Smooth muscle cell (in vitro differentiated cells): ENCODE measurements around the gene ADRA2B. TPM values are rescaled to one million over a fixed set of nuclear protein-coding genes. Genes with fewer than 3 reads are reported as not detected.

Source experiments
- DNase-seq: peaks from one replicate; lab custom pipeline; 2025; ENCODE audit not compliant: unreplicated experiment; lab: John Stamatoyannopoulos, UW
- H2AFZ ChIP-seq: fragments of 200-600 bp; sonication (generic); 2 replicates; pipeline ENCODE4 v1.6.0; 2016; ENCODE audit warnings: antibody characterized with exemption, low read depth, mild to moderate bottlenecking
- H3F3A ChIP-seq: fragments of 200-600 bp; sonication (generic); 2 replicates; pipeline ENCODE4 v1.6.0; 2017; ENCODE audit warnings: antibody characterized with exemption, low read depth
- H3K27ac ChIP-seq: fragments of 200-600 bp; sonication (generic); 2 replicates; pipeline ENCODE4 v1.5.1; 2016; ENCODE audit warnings: low read depth, mild to moderate bottlenecking
- H3K27me3 ChIP-seq: fragments of 200-600 bp; sonication (generic); 2 replicates; pipeline ENCODE4 v1.6.1; 2016; ENCODE audit warnings: low read depth, mild to moderate bottlenecking
- H3K36me3 ChIP-seq: fragments of 200-600 bp; sonication (generic); 2 replicates; pipeline ENCODE4 v1.5.1; 2016; ENCODE audit warnings: low read depth
- H3K4me1 ChIP-seq: fragments of 200-600 bp; sonication (generic); 2 replicates; pipeline ENCODE4 v1.5.1; 2016; ENCODE audit warnings: low read depth
- H3K4me2 ChIP-seq: fragments of 200-600 bp; sonication (generic); 2 replicates; pipeline ENCODE4 v1.6.0; 2016; ENCODE audit warnings: mild to moderate bottlenecking
- H3K4me3 ChIP-seq: fragments of 200-600 bp; sonication (generic); 2 replicates; pipeline ENCODE4 v1.5.1; 2016; ENCODE audit warnings: mild to moderate bottlenecking
- H3K79me2 ChIP-seq: fragments of 200-600 bp; sonication (generic); 2 replicates; pipeline ENCODE4 v1.6.0; 2016; ENCODE audit warnings: low read depth, mild to moderate bottlenecking
- H3K9ac ChIP-seq: fragments of 200-600 bp; sonication (generic); 2 replicates; pipeline ENCODE4 v1.6.0; 2016; ENCODE audit warnings: low read depth
- H3K9me3 ChIP-seq: fragments of 200-600 bp; sonication (generic); replicated peaks from 2 replicates; pipeline ENCODE4 v1.5.1; 2016; ENCODE audit warnings: low read depth
- H4K20me1 ChIP-seq: fragments of 200-600 bp; sonication (generic); 2 replicates; pipeline ENCODE4 v1.6.0; 2016; ENCODE audit warnings: low read depth
- WGBS: methylation state at CpG from one replicate; pipeline ENCODE4 v1.1.7; 2016; ENCODE audit warnings: low lambda C conversion rate; 5-methylcytosine and 5-hydroxymethylcytosine counted together
- polyA plus RNA-seq: library from polyadenylated mRNA; unstranded; fragments of >200 nt; fragmentation: Nextera tagmentation; extraction: Ambion mirVana; gene quantifications from 2 replicates; pipeline ENCODE4 v1.2.1, GENCODE V29; 2016
- total RNA-seq: library from RNA; depleted of rRNA; stranded (reverse); fragments of >200 nt; gene quantifications from 2 replicates; pipeline ENCODE4 v1.2.3, GENCODE V29; 2014
- TF ChIP-seq, protein P1 (sequence below): fragments of 200-600 bp; sonication (generic); IDR thresholded peaks from 2 replicates; pipeline ENCODE4 v1.5.1; 2017; ENCODE audit warnings: borderline replicate concordance, mild to moderate bottlenecking, antibody characterized with exemption; ENCODE audit not compliant: insufficient read depth, poor library complexity, severe bottlenecking

The ADRA2B gene
- total and polyA plus RNA-seq, 2 experiments from 2014 or later, result 0.06 to 1.2 TPM

DNA sequence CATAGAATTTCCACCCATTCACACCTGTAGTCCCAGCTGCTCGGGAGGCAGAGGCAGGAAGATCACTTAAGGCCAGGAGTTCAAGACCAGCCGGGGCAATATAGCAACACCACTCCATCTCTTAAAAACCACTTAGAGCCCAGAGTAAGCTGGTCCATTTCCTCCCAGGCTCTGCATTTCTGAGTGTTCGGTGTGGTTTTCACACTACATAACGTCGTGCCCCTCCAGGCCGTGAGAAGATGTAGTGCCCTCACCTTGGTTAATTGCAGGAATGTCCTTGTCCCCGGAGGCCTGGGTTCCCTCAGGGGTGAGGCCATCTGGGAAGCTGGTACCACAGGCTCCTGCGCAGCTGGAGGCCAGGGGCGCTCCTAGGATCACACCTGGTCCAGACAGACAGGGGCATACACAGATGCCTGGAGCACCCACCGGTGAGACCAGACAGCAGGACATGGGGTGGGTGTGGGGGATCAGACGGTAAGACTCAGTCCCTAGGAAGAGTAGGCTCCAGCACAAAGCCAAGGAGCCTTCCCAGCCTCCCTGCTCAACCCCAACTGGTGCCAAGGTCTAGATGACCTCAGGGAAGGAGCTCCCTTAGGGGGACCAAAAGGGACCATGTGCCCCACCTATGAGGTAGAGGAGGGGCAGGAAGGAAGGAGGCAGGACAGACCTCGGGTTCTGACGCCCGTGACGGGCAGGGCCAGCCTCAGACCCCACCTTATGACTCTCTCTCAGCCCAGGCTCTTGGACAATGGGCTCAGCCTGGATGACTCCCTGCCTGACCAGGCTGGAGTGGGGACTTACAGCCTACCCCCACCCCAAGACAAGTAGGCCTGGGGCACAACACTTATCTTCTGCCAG lies 21.2 kb upstream of the ADRA2B start:
- H4K20me1 ChIP-seq, result no peaks in the 10 kb centered on the region
- no peaks in the 10 kb centered on the region for H3K36me3 ChIP-seq
- H3K27ac ChIP-seq, result no peak overlapping the region
- H3K4me1 ChIP-seq, result no peaks in the 10 kb centered on the region
- H3K4me2 ChIP-seq, result no peak overlapping the region
- TF ChIP-seq, protein P1, sequence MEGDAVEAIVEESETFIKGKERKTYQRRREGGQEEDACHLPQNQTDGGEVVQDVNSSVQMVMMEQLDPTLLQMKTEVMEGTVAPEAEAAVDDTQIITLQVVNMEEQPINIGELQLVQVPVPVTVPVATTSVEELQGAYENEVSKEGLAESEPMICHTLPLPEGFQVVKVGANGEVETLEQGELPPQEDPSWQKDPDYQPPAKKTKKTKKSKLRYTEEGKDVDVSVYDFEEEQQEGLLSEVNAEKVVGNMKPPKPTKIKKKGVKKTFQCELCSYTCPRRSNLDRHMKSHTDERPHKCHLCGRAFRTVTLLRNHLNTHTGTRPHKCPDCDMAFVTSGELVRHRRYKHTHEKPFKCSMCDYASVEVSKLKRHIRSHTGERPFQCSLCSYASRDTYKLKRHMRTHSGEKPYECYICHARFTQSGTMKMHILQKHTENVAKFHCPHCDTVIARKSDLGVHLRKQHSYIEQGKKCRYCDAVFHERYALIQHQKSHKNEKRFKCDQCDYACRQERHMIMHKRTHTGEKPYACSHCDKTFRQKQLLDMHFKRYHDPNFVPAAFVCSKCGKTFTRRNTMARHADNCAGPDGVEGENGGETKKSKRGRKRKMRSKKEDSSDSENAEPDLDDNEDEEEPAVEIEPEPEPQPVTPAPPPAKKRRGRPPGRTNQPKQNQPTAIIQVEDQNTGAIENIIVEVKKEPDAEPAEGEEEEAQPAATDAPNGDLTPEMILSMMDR, result no peak
- H3K27me3 ChIP-seq, result peaks cover 11% of the 10 kb centered on the region
- no peaks in the 10 kb centered on the region for H3K9me3 ChIP-seq
- H3K79me2 ChIP-seq, result no peaks in the 10 kb centered on the region
- WGBS, result 86% methylated on average over 15 of the region's 15 CpGs
- no peaks in the 10 kb centered on the region for H3F3A ChIP-seq
- H3K9ac ChIP-seq, result no peak overlapping the region
- H3K4me3 ChIP-seq, result no peak overlapping the region
- DNase-seq, result no peak
- H2AFZ ChIP-seq, result no peak overlapping the region

DNA sequence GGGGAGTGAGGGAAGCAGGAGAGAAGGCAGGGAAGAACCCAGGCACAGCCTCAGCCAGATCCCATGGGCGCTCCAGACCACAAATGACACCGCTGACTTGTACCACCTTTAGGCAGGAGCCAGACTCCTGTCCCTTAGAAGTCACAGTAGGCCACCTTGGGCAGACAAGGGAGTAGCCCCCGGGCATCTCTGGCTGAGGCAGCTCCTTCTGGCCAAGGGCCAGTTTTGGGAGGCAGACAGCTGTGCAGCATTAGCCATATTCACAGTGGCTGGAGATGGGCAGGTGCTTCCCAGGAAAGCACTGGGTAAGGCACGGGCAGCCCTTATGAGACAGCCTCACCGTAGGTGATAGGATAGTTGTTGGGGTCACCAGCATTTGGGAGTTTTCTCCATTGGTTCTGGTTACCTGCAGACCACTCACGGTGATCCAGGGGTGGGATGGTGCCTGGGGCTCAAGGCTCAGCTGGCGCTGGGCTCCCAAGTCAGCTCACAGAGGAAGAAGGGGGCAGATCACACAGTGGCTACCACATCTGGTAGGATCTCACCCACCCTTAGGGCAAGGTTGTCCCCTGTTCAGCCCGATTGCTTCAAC lies 19.9 kb upstream of the ADRA2B start:
- Histone ChIP-seq H3K4me1 (no peaks in the 10 kb centered on the region), H4K20me1 (no peaks in the 10 kb centered on the region), H3F3A (no peaks in the 10 kb centered on the region), H3K9ac (no peak overlapping the region), H3K27me3 (peaks cover 11% of the 10 kb centered on the region), H3K9me3 (no peaks in the 10 kb centered on the region), H3K4me2 (no peak overlapping the region), H3K36me3 (no peaks in the 10 kb centered on the region), H3K4me3 (no peak overlapping the region), H3K79me2 (no peaks in the 10 kb centered on the region), H2AFZ (no peak overlapping the region), H3K27ac (no peak overlapping the region)
- WGBS, result 98% methylated on average over 8 of the region's 8 CpGs
- no peak for DNase-seq
- TF ChIP-seq, protein P1, result no peak

DNA sequence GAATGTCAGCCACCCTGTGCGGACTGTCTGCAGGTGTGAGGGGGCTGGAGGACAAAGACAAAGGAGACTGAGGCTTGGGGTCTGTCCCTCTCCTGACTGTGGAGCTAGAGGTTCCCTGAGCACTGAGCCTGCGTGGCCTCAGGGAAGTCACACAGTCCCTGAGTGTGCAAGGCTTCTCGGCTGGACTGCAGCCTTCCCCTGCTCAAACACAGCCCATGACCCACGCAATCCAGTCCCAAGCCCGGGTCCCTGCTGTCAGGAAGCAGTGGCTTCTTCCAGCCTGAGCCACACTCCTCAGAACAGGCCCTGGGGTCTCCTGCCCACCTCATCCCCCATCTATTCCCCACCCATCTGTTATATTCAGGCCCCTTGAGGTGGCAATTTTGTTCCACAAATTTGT lies 19.2 kb upstream of the ADRA2B start:
- no peaks in the 10 kb centered on the region for H3K36me3 ChIP-seq
- no peaks in the 10 kb centered on the region for H3K9me3 ChIP-seq
- no peaks in the 10 kb centered on the region for H3K4me1 ChIP-seq
- no peak overlapping the region for H2AFZ ChIP-seq
- no peak overlapping the region for H3K4me3 ChIP-seq
- TF ChIP-seq, protein P1, result no peak
- WGBS, result 81% methylated on average over 5 of the region's 5 CpGs
- no peak overlapping the region for H3K9ac ChIP-seq
- H3K27ac ChIP-seq, result no peak overlapping the region
- no peaks in the 10 kb centered on the region for H3F3A ChIP-seq
- no peaks in the 10 kb centered on the region for H4K20me1 ChIP-seq
- no peaks in the 10 kb centered on the region for H3K79me2 ChIP-seq
- peaks cover 11% of the 10 kb centered on the region for H3K27me3 ChIP-seq
- no peak overlapping the region for H3K4me2 ChIP-seq
- DNase-seq, result no peak
